GM21723 (cell line): Measurements from ENCODE around the gene VPS35.
A peak's percentile ranks its signal among the peaks of the same experiment; 100 is the strongest.

Experiments
- ATAC-seq: cut with Tn5 transposase; IDR thresholded peaks from one replicate; pipeline ENCODE4 v1.9.1; 2021; ENCODE audit warnings: mild to moderate bottlenecking, moderate library complexity; ENCODE audit not compliant: unreplicated experiment

VPS35 gene

DNA sequence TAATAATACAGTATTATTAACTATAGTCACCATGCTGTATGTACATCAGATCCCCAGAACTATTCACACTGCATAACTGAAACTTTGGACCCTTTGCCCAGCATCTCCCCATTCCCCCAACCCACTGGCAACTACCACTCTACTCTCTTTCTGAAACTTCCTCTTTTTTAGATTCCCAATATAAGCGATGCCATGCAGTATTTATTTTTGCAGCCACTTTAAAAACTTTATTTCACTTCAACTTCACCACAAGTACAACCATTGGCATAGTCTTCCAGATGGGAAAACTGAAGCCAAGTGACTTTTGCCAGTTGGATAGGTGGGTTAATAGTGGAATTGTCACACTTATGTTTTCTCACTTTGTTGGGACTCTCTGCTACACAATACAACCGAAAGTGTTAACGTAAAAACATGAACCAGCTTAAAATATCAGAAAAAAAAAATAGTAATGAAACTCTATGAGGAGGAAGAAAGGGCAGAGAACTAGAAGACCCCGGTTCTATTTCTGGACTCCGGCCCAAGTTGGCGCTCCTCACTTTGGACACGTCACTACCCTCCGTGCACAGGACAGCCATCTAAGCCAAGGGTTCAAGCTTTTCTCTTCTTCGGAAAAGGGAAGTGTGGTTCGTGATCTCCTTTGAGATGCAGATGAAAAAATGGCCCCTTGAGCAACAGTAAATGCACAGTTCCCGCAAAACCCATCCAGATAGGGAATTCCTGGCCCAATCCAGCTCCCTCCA, 68.5 kb downstream of the VPS35 start:
- ATAC-seq, result peak; percentile 24

DNA sequence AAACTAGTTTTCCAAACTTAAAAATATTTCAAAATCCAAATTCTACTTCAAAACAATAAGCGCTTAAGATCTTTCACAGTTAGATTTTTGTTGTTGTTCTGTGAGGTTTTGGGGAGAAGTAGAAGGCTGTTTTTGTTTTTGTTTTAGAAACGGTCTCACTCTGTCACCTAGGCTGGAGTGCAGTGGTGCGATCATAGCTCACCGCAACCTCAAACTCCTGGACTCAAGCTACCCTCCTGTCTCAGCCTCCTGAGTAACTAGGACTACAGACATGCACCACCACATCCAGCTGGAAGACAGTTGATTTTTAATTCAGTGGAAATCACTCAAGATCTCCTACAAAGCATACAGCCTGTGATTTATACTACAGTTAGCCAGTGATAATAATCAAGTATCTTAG, 70.5 kb downstream of the VPS35 start:
- ATAC-seq, result no peak

DNA sequence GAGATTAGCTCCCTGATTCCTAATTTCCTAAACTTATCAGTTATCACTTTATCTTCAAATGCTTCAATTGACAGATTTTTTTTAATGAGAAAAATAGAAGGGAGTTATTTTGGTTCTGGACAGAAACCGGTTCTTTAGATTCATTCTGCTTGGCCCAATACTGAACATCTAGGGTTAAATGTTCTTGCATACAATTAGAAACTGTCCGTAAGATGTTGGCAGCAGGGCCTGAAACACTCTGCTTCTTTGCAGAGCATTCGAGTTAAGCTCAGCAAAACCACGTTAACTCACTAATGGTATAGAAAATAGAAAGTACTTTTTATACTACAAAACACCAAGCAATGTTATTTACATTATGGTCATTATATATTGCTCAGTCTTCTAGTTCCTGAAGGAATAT, 75.0 kb downstream of the VPS35 start:
- no peak for ATAC-seq

DNA sequence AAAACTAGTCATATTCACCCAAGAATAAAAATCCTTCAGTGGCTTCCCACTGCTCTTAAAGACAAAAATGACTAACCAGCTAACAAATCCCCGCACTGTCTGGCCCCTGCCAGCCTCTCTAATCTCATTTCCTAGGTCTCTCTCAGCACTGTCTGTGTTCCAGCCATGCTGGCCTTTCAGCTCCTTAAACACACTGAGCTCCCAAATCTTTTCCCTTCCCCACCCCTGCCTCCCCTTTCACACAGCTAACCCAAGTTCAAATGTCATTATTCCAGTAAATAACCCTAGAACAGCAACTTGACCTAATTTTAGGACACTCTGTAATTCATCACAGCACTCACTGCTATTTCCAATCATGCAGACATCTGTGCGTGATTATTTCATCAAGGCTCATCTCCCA, 75.6 kb downstream of the VPS35 start:
- ATAC-seq, result no peak

DNA sequence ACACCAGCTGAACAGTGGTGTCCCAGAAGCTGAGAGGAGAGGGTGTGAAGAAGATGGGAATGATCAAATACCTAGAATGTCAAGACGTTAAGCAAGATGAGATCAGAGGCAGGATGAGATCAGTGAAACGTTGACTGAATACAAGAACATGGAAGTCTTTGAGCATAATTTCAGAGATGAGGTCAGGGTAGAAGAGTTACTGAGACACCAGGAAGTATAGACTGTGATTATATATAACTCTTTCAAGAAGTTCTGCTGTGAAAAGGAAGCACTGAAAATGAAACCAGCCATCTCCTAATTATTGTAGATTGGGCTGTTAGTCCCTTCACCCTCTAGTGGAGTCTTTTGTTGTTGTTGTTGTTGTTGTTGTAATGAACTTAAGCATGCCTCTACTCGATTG, 76.9 kb downstream of the VPS35 start:
- peak; percentile 74 for ATAC-seq

DNA sequence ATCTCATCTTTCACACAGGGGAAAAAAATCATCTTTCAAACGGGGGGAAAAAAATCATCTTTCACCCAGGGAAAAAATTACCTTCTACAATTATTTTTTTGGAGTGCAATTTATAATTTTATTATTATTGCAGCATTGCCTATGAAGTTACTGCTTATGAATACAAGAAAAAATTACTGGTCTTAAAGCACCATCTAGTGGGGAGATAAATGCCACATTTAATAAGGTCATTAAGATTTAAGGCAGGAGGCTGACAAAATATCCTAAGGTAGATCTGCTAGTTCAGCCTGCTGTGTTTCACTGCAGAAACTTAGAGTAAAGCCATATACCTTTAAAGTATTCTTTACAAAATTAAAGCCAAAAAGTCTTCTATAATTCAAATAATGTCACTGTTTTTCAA, 81.4 kb downstream of the VPS35 start:
- no peak for ATAC-seq

DNA sequence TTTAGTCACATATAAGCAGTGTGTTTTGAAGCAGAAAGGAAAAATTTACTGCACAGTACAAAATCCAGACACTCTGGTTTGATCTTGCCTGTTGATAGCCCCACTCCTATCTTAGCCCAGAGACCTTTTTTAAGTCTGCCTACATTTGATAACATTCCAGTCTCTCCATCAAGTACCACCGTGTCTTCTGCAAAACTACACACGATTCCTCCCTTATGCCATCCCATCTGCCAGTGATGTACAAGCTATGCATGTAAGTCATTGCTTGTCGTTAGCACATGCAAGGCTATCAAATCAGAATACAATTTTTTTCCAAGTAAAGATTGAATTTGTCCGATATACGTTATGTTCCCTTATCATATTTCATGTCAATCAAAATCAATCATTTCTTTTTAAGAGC, 82.7 kb downstream of the VPS35 start:
- no peak for ATAC-seq
